ENCODE measurements around the gene ETV3.

The ETV3 gene

GRCh38 chr1:157091186-157091585, 47.0 kb downstream of the ETV3 start:
- DNase-seq (ENCODE audit: low spot score): no peak

GRCh38 chr1:157090771-157091170, 47.4 kb downstream of the ETV3 start:
- no peak for DNase-seq (ENCODE audit: low spot score)

- DNase-seq (ENCODE audit: low spot score): peak; percentile 90
Observed at GRCh38 chr1:157090196-157090647, 48.0 kb downstream of the ETV3 start.

- no peak for DNase-seq (ENCODE audit: low spot score)
Observed at GRCh38 chr1:157089789-157090188, 48.4 kb downstream of the ETV3 start.

GRCh38 chr1:157088607-157089006, 49.6 kb downstream of the ETV3 start:
- DNase-seq (ENCODE audit: low spot score): no peak

GRCh38 chr1:157087030-157087429, 51.2 kb downstream of the ETV3 start:
- no peak for DNase-seq (ENCODE audit: low spot score)

GRCh38 chr1:157086299-157086698, 51.9 kb downstream of the ETV3 start:
- no peak for DNase-seq (ENCODE audit: low spot score)

GRCh38 chr1:157085421-157085820, 52.8 kb downstream of the ETV3 start:
- DNase-seq (ENCODE audit: low spot score): no peak

GRCh38 chr1:157084720-157085119, 53.5 kb downstream of the ETV3 start:
- DNase-seq (ENCODE audit: low spot score): no peak

- DNase-seq (ENCODE audit: low spot score): no peak
Observed at GRCh38 chr1:157081707-157082106, 56.5 kb downstream of the ETV3 start.

- DNase-seq (ENCODE audit: low spot score): no peak
Observed at GRCh38 chr1:157080714-157081113, 57.5 kb downstream of the ETV3 start.

- no peak for DNase-seq (ENCODE audit: low spot score)
Observed at GRCh38 chr1:157077394-157077793, 60.8 kb downstream of the ETV3 start.

- peak; percentile 63 for DNase-seq (ENCODE audit: low spot score)
Observed at GRCh38 chr1:157073944-157074685, 64.1 kb downstream of the ETV3 start.
